ENCODE data around the gene PIWIL4.

The PIWIL4 gene

GRCh38 chr11:94654201-94654600 lies 87.0 kb downstream of the PIWIL4 start:
- H3K4me3 ChIP-seq (ENCODE audit: low read length): no peak overlapping the region
- H3K4me2 ChIP-seq (ENCODE audit: low read depth, low read length): no peak overlapping the region
- no peak for DNase-seq
- H3K36me3 ChIP-seq (replicated peaks; ENCODE audit: insufficient read depth, low read length): no peaks in the 10 kb centered on the region
- H2AFZ ChIP-seq (ENCODE audit: low read length): no peak overlapping the region
- H3K9ac ChIP-seq (ENCODE audit: low read length): no peak overlapping the region
- H3K79me2 ChIP-seq (ENCODE audit: low read length): no peaks in the 10 kb centered on the region
- no peaks in the 10 kb centered on the region for H4K20me1 ChIP-seq (ENCODE audit: insufficient read depth, low read length)
- no peaks in the 10 kb centered on the region for H3K9me3 ChIP-seq (replicated peaks; ENCODE audit: insufficient read depth, low read length)
- H3K9me2 ChIP-seq (replicated peaks; ENCODE audit: insufficient read depth, low read length): no peaks in the 10 kb centered on the region
- H3K27me3 ChIP-seq (replicated peaks; ENCODE audit: insufficient read depth, low read length): no peaks in the 10 kb centered on the region
- H3K27ac ChIP-seq (ENCODE audit: low read length): no peak overlapping the region
- no peaks in the 10 kb centered on the region for H3K4me1 ChIP-seq (ENCODE audit: low read length)
- no peaks in the 10 kb centered on the region for H3F3A ChIP-seq (ENCODE audit: insufficient read depth, low read length)
- TF ChIP-seq EZH2 (optimal IDR thresholded peaks at IDR 0.05; ENCODE audit: low read depth, low read length) (no peak), CTCF (IDR thresholded peaks at IDR 0.05; ENCODE audit: low read length) (no peak), EZH2phosphoT487 (IDR thresholded peaks at IDR 0.05; ENCODE audit: low read length) (no peak)

- Histone ChIP-seq H3K27ac (ENCODE audit: low read length) (no peak overlapping the region), H2AFZ (ENCODE audit: low read length) (no peak overlapping the region), H3K79me2 (ENCODE audit: low read length) (no peaks in the 10 kb centered on the region), H3K4me1 (ENCODE audit: low read length) (no peaks in the 10 kb centered on the region), H3K9me3 (replicated peaks; ENCODE audit: insufficient read depth, low read length) (no peaks in the 10 kb centered on the region), H3K9me2 (replicated peaks; ENCODE audit: insufficient read depth, low read length) (no peaks in the 10 kb centered on the region), H3K36me3 (replicated peaks; ENCODE audit: insufficient read depth, low read length) (no peaks in the 10 kb centered on the region), H3K4me2 (ENCODE audit: low read depth, low read length) (no peak overlapping the region), H3K27me3 (replicated peaks; ENCODE audit: insufficient read depth, low read length) (no peaks in the 10 kb centered on the region), H3F3A (ENCODE audit: insufficient read depth, low read length) (no peaks in the 10 kb centered on the region), H3K4me3 (ENCODE audit: low read length) (no peak overlapping the region), H3K9ac (ENCODE audit: low read length) (no peak overlapping the region), H4K20me1 (ENCODE audit: insufficient read depth, low read length) (no peaks in the 10 kb centered on the region)
- no peak for TF ChIP-seq CTCF (IDR thresholded peaks at IDR 0.05; ENCODE audit: low read length)
- TF ChIP-seq EZH2phosphoT487 (IDR thresholded peaks at IDR 0.05; ENCODE audit: low read length): no peak
- no peak for TF ChIP-seq EZH2 (optimal IDR thresholded peaks at IDR 0.05; ENCODE audit: low read depth, low read length)
- no peak for DNase-seq
Observed at GRCh38 chr11:94655291-94655690, 88.1 kb downstream of the PIWIL4 start.

- Histone ChIP-seq H3K36me3 (replicated peaks; ENCODE audit: insufficient read depth, low read length) (no peaks in the 10 kb centered on the region), H3K4me1 (ENCODE audit: low read length) (no peaks in the 10 kb centered on the region), H3K79me2 (ENCODE audit: low read length) (no peaks in the 10 kb centered on the region), H4K20me1 (ENCODE audit: insufficient read depth, low read length) (no peaks in the 10 kb centered on the region), H3K27me3 (replicated peaks; ENCODE audit: insufficient read depth, low read length) (no peaks in the 10 kb centered on the region), H3K27ac (ENCODE audit: low read length) (no peak overlapping the region), H3K9me3 (replicated peaks; ENCODE audit: insufficient read depth, low read length) (no peaks in the 10 kb centered on the region), H3K4me3 (ENCODE audit: low read length) (no peak overlapping the region), H3F3A (ENCODE audit: insufficient read depth, low read length) (no peaks in the 10 kb centered on the region), H3K4me2 (ENCODE audit: low read depth, low read length) (no peak overlapping the region), H3K9me2 (replicated peaks; ENCODE audit: insufficient read depth, low read length) (no peaks in the 10 kb centered on the region), H3K9ac (ENCODE audit: low read length) (no peak overlapping the region), H2AFZ (ENCODE audit: low read length) (no peak overlapping the region)
- DNase-seq: no peak
- TF ChIP-seq CTCF (IDR thresholded peaks at IDR 0.05; ENCODE audit: low read length): no peak
- TF ChIP-seq EZH2 (optimal IDR thresholded peaks at IDR 0.05; ENCODE audit: low read depth, low read length): no peak
- no peak for TF ChIP-seq EZH2phosphoT487 (IDR thresholded peaks at IDR 0.05; ENCODE audit: low read length)
Observed at GRCh38 chr11:94655956-94656355, 88.8 kb downstream of the PIWIL4 start.

Measured in MM.1S (cell line).